ENCODE data around the gene CFAP97D2. TPM values are rescaled to one million over a fixed set of nuclear protein-coding genes. Genes with fewer than 3 reads are reported as not detected.

CFAP97D2 gene
- total RNA-seq, 4 donors from 2014 or later: not detected

DNA sequence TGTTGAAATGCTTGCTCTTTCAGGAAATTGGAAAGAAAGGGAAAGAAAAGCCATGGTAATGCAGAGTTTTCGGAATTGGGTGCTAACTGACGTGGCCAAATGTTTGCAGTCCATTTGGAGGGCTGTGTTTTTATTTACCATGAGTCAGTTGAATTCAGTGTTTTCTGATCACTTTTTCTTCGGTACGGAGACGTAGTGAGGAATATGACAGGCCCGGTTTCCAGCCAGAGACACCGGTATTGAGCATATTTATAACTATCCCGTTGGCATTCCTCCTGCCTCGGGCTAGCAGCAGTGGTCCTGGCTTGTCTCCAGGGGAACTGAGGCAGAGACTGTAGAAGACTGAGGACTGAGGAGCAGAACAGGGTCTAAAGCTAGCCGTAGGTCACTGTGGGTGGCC lies 56.6 kb downstream of the CFAP97D2 start:
- no peaks in the 10 kb centered on the region for H3K9me3 ChIP-seq
- TF ChIP-seq EP300 (IDR thresholded peaks at IDR 0.05): no peak
- no peak for TF ChIP-seq POLR2A (IDR thresholded peaks at IDR 0.05)
- TF ChIP-seq, protein P1, sequence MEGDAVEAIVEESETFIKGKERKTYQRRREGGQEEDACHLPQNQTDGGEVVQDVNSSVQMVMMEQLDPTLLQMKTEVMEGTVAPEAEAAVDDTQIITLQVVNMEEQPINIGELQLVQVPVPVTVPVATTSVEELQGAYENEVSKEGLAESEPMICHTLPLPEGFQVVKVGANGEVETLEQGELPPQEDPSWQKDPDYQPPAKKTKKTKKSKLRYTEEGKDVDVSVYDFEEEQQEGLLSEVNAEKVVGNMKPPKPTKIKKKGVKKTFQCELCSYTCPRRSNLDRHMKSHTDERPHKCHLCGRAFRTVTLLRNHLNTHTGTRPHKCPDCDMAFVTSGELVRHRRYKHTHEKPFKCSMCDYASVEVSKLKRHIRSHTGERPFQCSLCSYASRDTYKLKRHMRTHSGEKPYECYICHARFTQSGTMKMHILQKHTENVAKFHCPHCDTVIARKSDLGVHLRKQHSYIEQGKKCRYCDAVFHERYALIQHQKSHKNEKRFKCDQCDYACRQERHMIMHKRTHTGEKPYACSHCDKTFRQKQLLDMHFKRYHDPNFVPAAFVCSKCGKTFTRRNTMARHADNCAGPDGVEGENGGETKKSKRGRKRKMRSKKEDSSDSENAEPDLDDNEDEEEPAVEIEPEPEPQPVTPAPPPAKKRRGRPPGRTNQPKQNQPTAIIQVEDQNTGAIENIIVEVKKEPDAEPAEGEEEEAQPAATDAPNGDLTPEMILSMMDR (IDR thresholded peaks at IDR 0.05): no peak
- H3K27me3 ChIP-seq: no peaks in the 10 kb centered on the region
- DNase-seq (ENCODE audit: low spot score in 2 of 2): no peak
- peaks cover 0 to 42% (median 0%) of the 10 kb centered on the region in 3 donors for H3K36me3 ChIP-seq
- peak overlapping the region; percentile 77 to 86 (median 84) for H3K27ac ChIP-seq
- H3K4me3 ChIP-seq: peak overlapping the region; percentile 61 to 83 (median 68)
- peaks cover 0 to 21% (median 10%) of the 10 kb centered on the region in 4 donors for H3K4me1 ChIP-seq
- 13 to 18% methylated on average over 10 of the region's 10 CpGs for WGBS, 2 donors

DNA sequence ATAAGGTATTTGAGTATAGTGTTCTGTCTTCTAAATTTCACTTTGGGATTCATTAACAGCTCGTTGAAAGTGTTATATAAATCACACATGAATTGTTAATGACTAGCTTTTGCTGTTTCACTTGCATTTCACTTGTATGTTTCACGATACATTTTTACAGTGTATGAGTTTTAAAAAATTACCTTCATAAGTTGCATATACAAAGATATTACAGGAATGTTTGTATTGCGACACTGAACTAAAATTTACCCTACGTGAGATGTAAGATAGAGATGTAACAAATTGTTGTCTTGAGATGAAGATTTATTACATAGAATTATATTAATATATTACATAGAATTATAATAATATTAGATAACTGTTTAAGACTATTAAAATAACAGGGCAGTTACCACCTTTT lies 57.2 kb downstream of the CFAP97D2 start:
- Histone ChIP-seq H3K4me1 (peaks cover 0 to 21% (median 10%) of the 10 kb centered on the region in 4 donors), H3K27ac (peak overlapping the region in 2 of 4 donors; percentile 86), H3K36me3 (peaks cover 0 to 47% (median 3%) of the 10 kb centered on the region in 3 donors), H3K27me3 (no peaks in the 10 kb centered on the region), H3K9me3 (no peaks in the 10 kb centered on the region), H3K4me3 (peak overlapping the region in 3 of 4 donors; percentile 61 to 83 (median 66))
- WGBS, 2 donors: 77 to 78% methylated on average over 4 of the region's 4 CpGs
- DNase-seq (ENCODE audit: low spot score in 2 of 2): no peak
- TF ChIP-seq EP300 (IDR thresholded peaks at IDR 0.05) (no peak), POLR2A (IDR thresholded peaks at IDR 0.05) (no peak)
- TF ChIP-seq, protein P1 (IDR thresholded peaks at IDR 0.05): no peak

DNA sequence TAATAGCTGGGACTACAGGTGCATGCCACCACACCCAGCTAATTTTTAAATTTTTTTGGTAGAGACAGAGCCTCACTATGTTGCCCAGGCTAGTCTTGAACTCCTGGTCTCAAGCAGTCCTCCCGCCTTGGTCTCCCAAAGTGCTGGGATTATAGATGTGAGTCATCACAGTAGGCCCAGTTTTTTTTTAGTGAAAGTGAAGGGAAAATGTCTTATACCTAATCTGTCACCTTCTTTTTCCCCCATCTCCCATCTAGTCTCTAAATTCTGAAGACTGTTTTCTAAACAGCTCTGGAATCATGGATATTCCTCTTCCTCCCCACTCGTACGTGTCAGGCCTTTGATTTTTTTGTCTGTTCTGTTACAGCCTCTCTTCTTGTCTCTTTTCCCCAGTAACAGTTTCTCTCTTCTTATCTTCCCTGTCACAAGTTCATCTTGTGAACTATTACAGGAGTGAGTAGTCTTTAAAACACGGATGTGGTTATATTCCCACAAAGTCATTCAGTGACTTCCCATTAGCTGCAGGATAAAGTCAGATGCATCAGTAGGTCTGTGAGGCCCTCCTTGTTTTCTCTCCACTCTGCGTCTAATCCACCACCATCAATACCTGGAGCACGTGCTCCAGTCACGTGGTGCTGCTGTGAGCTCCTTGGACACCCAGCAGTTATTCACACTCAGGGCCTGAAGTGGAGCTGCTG lies 58.5 kb downstream of the CFAP97D2 start:
- Histone ChIP-seq H3K27me3 (no peaks in the 10 kb centered on the region), H3K27ac (no peak overlapping the region), H3K4me3 (no peak overlapping the region), H3K9me3 (no peaks in the 10 kb centered on the region), H3K36me3 (peaks cover 0 to 61% (median 6%) of the 10 kb centered on the region in 3 donors), H3K4me1 (peaks cover 0 to 21% (median 10%) of the 10 kb centered on the region in 4 donors)
- WGBS, 2 donors: 90 to 92% methylated on average over 7 of the region's 7 CpGs
- DNase-seq (ENCODE audit: low spot score in 2 of 2): no peak
- TF ChIP-seq POLR2A (IDR thresholded peaks at IDR 0.05) (no peak), EP300 (IDR thresholded peaks at IDR 0.05) (no peak)
- TF ChIP-seq, protein P1 (IDR thresholded peaks at IDR 0.05): no peak

DNA sequence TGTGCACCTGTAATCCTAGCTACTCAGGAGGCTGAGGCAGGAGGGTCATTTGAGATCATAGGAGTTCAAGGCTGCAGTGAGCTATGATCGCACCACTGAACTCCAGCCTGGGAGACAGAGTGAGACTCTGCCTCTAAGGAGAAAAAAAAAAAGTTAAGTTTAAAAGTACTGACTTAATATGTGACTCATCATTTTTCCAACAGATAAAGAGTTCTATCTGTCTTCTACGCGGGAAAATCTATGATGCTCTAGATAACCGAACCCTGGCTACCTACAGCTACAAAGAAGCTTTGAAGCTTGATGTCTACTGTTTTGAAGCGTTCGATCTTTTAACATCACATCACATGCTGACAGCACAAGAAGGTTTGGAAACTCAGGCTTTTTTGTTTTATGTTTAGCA lies 62.9 kb downstream of the CFAP97D2 start:
- DNase-seq (ENCODE audit: low spot score in 2 of 2): no peak
- no peak overlapping the region for H3K4me3 ChIP-seq
- H3K36me3 ChIP-seq: peaks cover 0 to 99% (median 21%) of the 10 kb centered on the region in 3 donors
- H3K27ac ChIP-seq: no peak overlapping the region
- TF ChIP-seq EP300 (IDR thresholded peaks at IDR 0.05): no peak
- no peak for TF ChIP-seq POLR2A (IDR thresholded peaks at IDR 0.05)
- TF ChIP-seq, protein P1 (IDR thresholded peaks at IDR 0.05): no peak
- H3K4me1 ChIP-seq: peaks cover 0 to under 1% (median 0%) of the 10 kb centered on the region in 4 donors
- no peaks in the 10 kb centered on the region for H3K27me3 ChIP-seq
- 93 to 96% methylated on average over 6 of the region's 6 CpGs for WGBS, 2 donors
- H3K9me3 ChIP-seq: no peaks in the 10 kb centered on the region

DNA sequence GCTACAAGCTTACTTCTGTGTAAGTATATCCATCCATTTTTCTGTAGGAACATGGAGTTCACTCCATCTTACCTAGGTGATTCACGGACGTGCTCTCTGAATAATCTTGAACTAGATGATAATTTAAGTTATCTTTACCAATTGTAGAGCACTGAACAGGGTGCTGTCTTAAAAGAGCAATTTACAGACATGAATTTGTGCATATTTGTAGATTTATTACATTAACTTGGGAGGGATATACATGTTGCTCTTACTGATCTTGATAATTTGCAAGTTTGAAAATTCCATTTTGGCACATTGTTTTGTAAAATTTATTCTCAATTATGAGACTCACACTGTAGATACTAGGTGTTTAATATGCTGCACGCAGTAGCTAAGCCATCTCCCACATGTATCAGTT lies 64.9 kb downstream of the CFAP97D2 start:
- peaks cover 0 to 99% (median 24%) of the 10 kb centered on the region in 3 donors for H3K36me3 ChIP-seq
- H3K4me1 ChIP-seq: no peaks in the 10 kb centered on the region
- no peak overlapping the region for H3K4me3 ChIP-seq
- H3K9me3 ChIP-seq: no peaks in the 10 kb centered on the region
- H3K27me3 ChIP-seq: no peaks in the 10 kb centered on the region
- no peak for DNase-seq (ENCODE audit: low spot score in 2 of 2)
- H3K27ac ChIP-seq: no peak overlapping the region
- WGBS, 2 donors: 88 to 93% methylated on average over 3 of the region's 3 CpGs
- TF ChIP-seq, protein P1 (IDR thresholded peaks at IDR 0.05): no peak
- TF ChIP-seq POLR2A (IDR thresholded peaks at IDR 0.05) (no peak), EP300 (IDR thresholded peaks at IDR 0.05) (no peak)
